Fibroblast of the conjunctiva (primary cell): ENCODE data around the gene PRAMEF14.
"Not testable (repeated sequence)": the region's sequence is repeated elsewhere in the genome, so short reads cannot be mapped to it uniquely, and the experiment has no call there.

ENCODE experiments used
- DNase-seq: peaks from one replicate; pipeline ENCODE4 v3.0.0-alpha.2; 2010; ENCODE audit warnings: low read depth

Gene PRAMEF14, protein sequence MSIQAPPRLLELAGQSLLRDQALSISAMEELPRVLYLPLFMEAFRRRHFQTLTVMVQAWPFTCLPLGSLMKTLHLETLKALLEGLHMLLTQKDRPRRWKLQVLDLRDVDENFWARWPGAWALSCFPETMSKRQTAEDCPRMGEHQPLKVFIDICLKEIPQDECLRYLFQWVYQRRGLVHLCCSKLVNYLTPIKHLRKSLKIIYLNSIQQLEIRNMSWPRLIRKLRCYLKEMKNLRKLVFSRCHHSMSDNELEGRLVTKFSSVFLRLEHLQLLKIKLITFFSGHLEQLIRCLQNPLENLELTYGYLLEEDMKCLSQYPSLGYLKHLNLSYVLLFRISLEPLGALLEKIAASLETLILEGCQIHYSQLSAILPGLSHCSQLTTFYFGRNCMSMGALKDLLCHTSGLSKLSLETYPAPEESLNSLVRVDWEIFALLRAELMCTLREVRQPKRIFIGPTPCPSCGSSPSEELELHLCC

DNA sequence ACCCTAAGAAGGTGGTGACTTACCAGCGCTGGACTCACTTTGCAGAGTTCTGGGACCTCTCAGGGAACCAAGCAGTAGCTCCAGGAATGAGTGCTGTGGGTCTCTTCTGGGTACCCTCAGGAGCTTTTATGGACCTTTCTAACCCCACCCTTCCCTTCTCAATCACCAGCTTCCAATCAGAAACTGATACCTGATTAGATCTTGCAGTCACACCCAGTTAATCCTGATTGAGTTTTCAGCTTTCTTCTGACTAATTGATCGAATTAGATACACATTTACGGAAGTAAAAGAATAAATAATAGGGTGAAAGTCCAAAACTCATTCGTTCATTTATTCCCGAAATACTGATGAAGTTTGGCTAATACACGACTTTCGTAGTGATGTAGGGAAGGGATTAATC is at the start of gene PRAMEF14:
Gene PRAMEF14 (minus strand): TSS at position 101 of the 400 bp plus-strand sequence. CDS start 1,820 bp downstream, outside the sequence.
- not testable (repeated sequence) for DNase-seq

DNA sequence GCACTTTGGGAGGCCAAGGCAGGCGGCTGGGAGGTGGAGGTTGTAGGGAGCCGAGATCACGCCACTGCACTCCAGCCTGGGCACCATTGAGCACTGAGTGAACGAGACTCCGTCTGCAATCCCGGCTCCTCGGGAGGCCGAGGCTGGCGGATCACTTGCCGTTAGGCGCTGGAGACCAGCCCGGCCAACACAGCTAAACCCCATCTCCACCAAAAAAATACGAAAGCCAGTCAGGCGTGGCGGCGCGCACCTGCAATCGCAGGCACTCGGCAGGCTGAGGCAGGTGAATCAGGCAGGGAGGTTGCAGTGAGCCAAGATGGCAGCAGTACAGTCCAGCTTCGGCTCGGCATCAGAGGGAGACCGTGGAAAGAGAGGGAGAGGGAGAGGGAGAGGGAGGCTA is 48.4 kb upstream of the PRAMEF14 start:
- not testable (repeated sequence) for DNase-seq

DNA sequence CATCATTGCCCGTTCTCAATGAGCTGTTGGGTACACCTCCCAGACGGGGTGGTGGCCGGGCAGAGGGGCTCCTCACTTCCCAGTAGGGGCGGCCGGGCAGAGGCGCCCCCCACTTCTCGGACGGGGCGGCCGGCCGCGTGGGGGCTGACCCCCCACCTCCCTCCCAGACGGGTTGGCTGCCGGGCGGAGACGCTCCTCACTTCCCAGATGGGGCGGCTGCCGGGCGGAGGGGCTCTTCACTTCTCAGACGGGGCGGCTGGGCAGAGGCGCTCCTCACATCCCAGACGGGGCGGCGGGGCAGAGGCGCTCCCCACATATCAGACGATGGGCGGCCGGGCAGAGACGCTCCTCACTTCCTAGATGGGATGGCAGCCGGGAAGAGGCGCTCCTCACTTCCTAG is 47.8 kb upstream of the PRAMEF14 start:
- not testable (repeated sequence) for DNase-seq

DNA sequence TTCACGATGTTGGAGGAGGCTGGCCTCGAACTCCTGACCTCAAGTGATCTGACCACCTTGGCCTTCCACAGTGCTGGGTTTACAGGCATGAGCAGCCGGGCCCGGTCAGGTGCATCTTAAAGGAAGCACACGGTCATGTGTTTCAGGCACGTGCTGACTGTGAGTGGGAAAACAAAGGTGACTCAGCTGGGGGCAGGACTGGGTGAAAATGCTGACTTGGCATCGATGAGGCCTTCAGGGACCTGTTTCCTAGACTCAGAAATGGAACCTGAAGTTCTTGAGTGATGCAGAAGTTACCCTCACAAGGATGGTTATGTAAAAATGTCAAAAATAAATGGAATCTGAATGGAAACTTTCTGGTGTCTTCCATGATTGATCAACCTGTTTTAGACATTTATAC is 46.1 kb upstream of the PRAMEF14 start:
- not testable (repeated sequence) for DNase-seq

DNA sequence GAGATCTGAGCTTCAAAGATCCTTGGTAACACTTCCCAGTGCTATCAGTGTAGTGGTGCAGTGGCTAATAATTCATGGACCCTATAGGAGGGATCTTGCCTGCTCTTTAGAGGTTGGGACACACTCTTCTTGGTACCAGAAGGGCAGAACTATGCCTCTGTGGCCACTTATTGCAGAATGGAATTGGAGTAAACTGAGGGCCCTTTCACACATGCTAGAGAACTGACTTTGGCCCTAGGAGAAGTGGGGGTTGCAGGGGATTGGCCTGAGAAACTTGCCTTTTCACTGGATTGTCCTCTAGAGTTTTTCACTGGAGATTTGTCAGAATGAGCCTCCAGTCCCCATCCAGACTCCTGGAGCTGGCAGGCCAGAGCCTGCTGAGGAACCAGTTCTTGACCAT is 42.4 kb upstream of the PRAMEF14 start, which contains the start of gene PRAMEF17:
Gene PRAMEF17 (plus strand): TSS at position 301 of the 400 bp plus-strand sequence. CDS start 26 bp downstream, at position 327.
- not testable (repeated sequence) for DNase-seq

DNA sequence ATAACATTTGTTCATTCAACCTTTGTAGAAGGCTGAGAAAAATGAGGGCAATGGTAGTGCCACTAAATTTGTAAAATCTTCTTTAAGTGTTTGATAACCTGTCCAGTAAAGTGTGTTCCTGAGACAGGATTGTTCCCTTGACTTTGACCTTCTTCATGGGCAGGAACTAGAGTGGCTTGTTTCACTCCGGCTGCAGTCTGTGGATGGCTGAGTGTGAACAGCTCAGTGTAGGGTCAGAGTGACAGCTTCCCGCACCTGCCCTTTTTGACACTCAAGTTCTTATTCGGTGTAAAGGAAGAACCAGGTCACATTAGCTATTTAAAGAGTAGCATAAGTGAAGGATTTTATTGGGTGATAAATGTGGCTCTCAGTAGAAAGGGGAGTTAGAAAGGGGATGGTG is 33.4 kb upstream of the PRAMEF14 start:
- not testable (repeated sequence) for DNase-seq

DNA sequence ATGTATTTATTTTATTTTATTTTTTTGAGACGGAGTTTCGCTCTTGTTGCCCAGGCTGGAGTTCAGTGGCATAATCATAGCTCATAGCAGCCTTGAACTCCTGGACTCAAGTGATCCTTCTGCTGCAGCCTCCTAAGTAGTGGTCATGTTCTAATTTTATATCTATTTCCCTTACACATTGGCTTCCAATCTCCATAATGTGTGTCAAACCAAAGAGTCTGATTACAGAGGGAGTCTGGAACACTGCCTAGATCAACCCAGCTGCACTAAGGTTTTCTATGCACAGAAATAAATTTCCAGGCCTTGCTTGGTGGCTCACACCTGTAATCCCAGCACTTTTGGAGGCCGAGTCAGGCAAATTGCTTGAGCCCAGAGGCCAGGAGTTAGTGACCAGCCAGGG is 32.0 kb upstream of the PRAMEF14 start:
- DNase-seq = not testable (repeated sequence)

DNA sequence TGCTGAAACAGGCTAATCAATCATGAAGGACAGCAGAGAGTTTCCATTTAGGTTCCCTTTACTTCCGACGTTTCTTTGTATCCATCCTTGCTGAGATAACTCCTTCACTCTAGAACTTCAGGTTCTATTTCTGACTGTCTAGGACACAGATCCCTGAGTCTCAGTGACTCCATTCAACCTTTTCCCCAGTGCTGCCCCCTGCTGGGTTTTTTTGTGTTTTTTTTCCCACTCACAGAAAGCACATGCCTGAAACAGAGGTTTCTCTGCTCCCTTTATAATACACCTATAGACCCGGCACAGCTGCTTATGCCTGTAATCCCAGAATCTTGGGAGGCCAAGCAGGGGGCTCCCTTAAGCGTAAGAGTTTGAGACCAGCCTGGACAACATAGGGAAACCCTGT is 21.6 kb upstream of the PRAMEF14 start:
- DNase-seq = not testable (repeated sequence)

DNA sequence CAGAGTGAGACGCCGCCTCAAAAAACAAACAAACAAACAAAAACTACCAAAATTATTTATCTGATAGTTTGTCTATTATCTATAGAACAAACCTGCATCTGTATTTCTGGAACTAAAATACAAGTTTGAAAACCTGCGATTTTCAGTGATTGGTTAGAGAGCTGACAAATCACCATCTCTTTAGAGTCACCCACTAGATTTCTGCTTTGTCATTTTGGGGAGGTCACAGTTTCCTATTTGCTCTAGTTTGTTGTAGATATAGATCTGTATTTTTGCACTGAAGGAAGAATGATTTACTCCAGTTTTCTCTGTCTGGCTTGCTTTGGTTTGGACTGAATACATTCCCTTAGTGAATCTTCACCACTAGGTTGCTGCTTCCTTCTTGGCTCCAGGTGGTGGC is 19.6 kb upstream of the PRAMEF14 start:
- DNase-seq = not testable (repeated sequence)

DNA sequence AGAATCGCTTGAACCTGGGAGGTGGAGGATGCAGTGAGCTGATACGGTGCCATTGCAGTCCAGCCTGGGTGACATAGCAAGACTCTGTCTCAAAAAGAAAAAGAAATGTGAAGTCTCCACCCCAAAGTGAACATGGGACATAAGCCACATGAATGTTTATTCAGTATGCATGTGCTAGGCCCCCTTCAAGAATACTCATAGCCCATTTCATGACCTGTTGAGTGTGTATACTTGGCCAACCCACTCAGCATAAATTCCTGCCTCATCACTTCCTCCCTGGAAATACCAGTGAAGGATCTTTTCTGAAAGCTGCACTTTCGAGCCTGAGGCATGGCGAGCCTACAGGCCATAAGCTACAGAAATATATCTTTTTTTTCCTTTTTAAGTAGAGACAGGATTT is 18.0 kb upstream of the PRAMEF14 start:
- DNase-seq = not testable (repeated sequence)

DNA sequence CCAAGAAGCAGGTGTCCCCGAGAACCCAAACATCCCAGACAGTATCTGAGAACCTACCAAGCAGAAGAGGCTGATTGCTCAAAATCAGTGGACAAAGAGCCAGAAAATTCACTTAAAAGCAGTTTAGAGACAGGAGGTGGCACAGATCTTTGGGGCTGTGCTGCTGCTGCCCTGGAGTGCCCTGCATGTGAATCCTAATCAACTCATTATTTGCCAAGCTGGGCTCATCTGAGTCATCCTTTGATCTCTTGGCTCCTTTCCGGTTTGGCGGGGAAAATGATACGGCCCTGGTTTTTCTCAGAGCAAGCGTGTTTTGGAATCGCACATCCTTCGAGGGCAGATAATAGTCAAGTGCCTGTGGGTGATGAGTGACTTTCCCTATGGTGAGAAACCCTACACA is 15.4 kb upstream of the PRAMEF14 start:
- DNase-seq = not testable (repeated sequence)

DNA sequence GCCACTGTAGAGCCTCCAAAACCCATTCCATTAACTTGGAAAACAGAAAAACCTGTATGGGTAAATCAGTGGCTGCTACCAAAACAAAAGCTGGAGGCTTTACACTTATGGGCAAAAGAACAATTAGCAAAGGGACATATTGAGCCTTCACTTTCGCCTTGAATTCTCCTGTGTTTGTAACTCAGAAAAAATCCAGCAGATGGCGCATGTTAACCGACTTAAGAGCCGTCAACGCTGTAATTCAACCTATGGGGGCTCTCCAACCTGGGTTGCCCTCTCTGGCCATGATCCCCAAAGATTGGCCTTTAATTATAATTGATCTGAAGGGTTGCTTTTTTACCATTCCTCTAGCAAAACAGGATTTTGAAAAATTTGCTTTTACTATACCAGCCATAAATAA is 9.8 kb upstream of the PRAMEF14 start:
- peak; percentile 31 for DNase-seq

DNA sequence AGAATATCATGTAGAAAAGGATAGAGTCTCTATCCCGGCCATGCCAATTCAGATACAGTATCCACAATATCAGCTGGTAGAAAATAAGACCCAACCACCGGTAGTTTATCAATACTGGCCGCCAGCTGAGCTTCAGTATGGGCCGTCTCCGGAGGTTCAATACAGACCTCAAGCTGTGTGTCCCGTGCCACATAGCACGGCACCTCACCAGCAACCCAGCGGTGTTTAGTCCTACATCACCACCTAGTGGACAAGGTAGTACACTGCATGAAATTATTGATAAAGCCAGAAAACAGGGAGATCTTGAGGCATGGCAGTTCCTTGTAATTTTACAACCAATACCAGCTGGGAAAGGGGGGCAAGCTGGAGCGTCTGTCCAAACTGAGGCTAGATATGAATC is 7.5 kb upstream of the PRAMEF14 start:
- not testable (repeated sequence) for DNase-seq

DNA sequence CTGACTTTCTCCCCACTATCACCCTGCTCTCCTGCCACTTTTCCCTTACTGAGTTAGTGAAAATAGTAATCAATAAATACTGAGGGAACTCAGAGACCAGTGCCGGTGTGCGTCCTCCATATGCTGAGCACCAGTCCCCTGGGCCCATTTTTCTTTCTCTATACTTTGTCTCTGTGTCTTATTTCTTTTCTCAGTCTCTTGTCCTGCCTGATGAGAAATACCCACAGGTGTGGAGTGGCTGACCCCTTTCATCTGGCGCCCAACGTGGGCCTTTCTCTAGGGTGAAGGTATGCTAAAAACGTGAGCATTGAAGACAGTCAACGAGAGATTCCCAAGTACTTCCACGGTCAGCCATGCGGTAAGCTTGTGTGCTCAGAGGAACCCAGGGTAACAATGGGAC is 6.5 kb upstream of the PRAMEF14 start:
- not testable (repeated sequence) for DNase-seq

DNA sequence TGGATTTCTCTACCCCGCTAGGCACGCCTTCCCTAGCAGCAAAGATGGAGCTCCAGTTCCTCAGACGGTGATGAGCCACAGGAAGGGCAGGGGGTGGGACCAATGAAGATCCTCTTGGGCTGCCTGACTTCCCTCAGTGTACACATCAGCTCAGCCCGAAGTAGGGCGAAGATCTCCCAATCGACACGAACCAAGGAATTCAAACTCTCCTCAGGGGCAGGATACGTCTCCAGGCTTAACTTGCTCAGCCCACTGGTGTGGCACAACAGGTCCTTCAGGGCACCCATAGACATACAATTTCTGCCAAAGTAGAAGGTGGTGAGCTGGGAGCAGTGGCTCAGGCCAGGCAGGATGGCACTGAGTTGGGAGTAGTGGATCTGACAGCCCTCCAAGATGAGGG is 4.4 kb downstream of the PRAMEF14 start:
- DNase-seq = not testable (repeated sequence)

DNA sequence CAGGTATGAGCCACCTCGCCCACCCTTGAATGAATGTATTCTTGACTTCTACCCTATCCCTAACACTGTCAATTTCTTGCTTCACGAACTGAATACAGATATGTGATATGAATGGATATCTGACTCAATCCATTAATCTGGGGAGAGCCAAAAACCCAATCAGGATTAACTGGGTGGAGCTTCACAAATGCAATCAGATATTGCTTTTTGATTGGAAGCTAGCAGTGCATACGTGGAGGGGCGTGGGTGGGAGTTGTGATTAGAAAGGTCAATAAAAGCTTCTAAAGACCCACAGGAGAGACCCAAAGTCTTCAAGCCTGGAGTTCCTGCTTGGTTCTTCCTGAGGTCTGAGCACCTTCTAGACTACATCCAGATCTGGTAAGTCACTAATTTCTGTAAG is 31.7 kb downstream of the PRAMEF14 start, which contains the start of gene PRAMEF15:
Gene PRAMEF15 (plus strand): TSS at position 301 of the 400 bp plus-strand sequence. CDS start 2,827 bp downstream, outside the sequence.
- DNase-seq = not testable (repeated sequence)

DNA sequence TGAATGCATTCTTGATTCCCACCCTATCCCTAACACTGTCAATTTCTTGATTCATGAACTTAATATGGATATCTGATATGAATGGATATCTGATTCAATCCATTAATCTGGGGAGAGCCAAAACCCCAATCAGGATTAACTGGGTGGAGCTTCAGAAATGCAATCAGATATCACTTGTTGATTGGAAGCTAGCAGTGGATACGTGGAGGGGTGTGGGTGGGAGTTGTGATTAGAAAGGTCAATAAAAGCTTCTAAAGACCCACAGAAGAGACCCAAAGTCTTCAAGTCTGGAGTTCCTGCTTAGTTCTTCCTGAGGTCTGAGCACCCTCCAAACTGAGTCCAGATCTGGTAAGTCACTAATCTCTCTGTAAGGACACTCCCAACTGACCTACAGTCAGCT is 43.7 kb downstream of the PRAMEF14 start, which contains the start of gene PRAMEF33:
Gene PRAMEF33 (plus strand): TSS at position 301 of the 400 bp plus-strand sequence. CDS start 2,416 bp downstream, outside the sequence.
- not testable (repeated sequence) for DNase-seq

DNA sequence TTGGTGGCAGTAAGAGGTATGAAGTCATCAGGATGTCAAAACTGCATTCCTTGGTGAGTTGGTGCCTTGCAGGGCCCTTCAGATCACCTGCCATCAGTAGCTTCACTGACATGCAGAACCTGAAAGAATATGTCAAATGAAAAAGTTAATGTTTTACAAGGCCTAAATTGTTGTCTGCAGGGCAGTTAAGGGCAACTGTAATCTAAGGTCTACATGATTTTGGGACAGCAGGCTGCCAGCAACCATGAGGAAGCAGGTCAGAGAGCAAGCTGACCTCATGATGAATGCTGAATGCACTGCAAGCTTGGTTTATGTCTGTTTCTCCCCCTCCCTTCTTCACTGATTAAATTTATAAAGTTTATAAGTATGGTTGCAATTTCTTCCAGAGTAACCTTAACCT is 44.7 kb downstream of the PRAMEF14 start:
- not testable (repeated sequence) for DNase-seq

DNA sequence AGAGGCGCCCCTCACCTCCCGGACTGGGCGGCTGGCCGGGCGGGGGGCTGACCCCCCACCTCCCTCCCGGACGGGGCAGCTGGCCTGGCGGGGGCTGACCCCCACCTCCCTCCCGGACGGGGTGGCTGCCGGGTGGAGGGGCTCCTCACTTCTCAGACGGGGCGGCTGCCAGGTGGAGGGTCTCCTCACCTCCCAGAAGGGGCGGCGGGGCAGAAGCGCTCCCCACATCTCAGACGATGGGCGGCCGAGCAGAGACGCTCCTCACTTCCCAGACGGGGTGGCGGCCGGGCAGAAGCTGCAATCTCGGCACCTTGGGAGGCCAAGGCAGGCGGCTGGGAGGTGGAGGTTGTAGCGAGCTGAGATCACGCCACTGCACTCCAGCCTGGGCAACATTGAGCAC is 48.2 kb downstream of the PRAMEF14 start:
- not testable (repeated sequence) for DNase-seq

DNA sequence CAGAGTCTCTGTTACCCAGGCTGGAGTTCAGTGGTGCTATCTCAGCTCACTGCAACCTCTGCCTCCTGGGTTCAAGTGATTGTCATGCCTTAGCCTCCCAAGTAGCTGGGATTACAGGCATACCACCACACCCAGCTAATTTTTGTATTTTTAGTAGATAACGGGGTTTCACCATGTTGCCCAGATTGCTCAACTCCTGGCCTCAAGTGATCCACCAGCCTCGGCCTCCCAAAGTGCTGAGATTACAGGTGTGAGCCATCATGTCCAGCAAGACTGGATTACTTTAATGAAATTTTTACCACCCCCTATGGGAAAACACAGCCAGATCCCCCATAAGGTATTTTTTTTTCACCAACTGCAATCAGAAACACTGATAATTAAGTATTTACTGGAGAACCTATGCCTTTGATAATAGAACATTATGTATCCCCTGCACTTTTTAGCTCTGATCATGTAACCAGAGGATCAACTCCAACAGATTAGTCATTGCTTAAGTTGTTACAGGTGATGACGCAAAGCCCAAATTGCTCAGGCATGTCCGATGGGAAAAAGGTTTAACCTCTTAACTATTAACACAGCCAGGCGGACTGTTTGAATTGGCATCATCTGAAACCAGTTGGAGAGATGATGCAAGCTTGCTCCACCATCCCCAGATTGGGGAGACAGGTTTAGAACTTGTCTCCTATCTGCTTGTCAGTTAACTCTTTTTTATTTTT is 49.6 kb downstream of the PRAMEF14 start:
- not testable (repeated sequence) for DNase-seq
